GM19238 (cell line): Measurements from ENCODE around the gene MRGPRD.
"Not testable (repeated sequence)": the region's sequence is repeated elsewhere in the genome, so short reads cannot be mapped to it uniquely, and the experiment has no call there.

Source experiments
- DNase-seq: peaks from one replicate; pipeline ENCODE4 v3.0.0; 2011; ENCODE audit warnings: low spot score; ENCODE audit not compliant: insufficient read length

Gene MRGPRD

DNA sequence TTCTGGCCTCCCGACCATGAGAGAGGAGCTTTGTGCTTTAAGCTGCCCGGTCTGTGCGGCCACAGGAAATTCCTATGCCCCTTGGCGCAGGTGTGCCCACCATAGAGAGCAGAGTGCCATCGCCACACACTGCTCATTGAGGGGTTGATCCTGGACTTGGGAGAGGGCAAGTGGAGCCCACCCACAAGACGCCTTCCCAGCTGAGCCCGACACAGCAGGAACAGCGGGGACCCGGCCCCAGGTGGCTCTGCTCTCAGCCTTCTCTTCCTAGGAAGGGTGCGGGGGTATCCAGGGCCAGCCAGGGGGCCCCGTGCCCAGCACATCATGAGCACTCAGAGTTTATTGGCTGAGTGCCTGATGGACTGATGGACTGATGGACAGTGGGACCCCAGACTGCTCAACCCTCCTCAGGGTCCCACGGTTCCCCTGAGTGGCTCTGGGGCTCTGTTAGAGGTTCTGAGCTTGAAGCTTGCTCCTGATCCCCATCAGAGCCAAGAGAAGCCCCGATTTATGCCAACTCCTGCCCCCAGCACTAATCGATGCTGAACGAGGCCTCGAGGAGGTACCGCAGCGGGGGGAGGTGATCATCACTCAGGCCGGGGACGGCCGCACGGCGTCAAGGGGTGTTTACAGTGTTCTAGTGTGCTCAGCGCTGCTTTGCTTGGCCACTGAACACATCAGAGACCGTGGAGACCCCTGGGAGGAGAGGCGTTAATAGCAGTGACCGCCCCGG, 13.5 kb upstream of the MRGPRD start:
- DNase-seq: no peak

DNA sequence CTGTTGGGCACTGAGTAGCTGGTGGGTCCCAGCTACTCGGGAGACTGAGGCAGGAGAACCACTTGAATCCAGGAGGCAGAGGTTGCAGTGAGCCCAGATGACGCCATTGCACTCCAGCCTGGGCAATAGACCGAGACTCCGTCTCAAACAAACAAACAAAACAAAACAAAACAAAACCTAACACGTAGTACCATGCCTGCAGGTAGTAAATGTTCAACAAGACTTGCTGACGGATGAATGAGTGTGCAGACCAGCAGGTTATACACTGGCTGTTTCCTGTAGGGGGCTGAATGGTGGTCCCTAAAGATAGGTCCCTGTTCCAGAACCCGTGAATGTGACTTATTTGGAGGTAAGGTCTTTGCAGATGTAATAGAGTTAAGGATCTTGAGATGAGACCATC, 12.8 kb upstream of the MRGPRD start:
- no peak for DNase-seq

DNA sequence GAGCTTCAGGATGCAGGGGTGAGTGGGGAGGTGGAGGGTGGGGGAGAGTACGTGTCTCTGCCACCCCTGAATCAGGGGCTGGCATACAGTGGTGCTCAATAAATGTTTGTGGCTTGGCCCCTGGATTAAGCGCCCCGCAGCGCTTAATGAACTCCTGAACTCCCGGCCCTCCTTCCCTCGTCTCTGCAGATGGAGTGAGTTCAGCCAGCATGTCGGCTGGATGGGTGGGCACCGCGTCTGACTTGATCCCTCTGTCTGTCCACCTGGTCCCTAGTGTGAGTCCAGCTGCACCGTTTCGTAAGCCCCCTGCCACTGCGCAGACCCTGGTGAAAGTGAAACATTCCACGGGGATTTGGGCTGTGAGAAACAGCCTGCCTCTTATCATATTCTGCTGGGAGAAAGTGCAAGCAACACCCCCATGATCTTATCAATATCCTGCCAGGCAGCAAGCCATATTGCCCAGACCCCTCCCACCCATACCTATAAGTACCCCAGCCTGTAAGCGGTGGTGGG, 12.0 kb upstream of the MRGPRD start:
- DNase-seq: no peak

DNA sequence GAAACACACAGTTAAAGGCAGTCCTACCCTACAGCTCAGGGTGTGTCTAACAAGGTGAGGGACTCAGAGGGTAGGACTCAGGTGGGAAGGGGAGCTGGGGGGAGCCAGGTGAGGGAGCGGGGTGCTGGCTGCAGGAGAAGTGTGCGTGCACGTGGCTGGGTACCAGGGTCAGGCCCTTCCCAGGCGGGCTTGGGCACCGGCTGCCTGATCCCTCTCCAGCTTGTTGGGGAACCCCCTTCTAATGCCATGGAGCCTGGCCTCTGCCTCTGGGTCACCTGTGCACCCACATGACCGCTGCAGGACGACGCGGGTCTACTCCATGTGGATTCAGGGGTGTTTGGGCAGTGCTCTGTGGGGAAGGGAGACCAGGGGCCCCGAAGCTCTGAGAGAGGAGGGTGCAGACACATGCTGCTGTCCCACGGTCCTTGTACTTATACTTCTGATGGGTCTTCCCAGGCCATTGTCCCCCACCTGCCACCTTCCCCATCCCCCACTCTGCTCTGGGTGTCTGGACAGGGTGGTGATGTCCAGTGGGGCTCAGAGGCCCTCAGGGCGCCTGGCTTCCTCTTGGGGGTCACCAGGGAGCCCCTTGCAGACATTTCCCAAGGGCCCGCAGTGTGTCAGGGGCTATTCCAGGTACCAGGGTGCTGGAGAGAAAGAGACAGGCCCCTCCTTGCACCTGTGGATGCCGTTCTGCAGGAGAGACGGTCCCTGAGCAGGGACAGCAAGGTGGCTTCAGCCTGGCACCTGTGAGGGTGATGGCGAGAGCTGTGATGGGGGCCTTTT, 10.4 kb upstream of the MRGPRD start:
- DNase-seq: no peak

DNA sequence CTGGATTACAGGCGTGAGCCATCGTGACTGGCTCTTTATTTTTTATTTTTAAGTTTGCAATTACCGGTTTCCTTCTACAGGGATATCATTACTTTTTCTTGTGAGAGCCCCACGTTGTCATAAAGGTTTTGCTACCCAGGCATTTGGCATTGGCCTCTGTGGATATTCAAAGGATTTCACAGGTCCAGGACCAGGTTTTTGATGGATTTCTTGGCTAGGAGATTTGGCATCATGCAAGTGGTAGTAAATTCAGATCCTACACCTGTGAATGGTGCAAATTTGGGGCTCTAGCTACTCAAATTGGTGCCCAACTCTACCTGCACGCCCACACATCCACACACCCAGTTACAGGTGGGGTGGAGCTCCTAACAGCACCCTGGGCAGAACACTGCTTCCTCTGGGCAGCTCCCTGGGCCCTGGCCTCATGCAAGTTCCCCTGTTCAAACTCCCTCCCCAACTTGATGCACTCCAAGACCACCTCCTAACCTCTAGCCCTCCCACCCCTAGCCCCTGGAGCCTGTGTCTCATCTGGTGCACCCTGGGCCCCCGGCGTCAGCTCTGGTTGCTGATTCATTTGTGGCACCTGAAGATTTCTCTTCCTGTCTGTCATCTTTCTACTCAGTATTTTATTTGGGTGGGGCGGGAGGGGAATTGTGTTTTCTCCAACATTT, 9.3 kb upstream of the MRGPRD start:
- DNase-seq: no peak

DNA sequence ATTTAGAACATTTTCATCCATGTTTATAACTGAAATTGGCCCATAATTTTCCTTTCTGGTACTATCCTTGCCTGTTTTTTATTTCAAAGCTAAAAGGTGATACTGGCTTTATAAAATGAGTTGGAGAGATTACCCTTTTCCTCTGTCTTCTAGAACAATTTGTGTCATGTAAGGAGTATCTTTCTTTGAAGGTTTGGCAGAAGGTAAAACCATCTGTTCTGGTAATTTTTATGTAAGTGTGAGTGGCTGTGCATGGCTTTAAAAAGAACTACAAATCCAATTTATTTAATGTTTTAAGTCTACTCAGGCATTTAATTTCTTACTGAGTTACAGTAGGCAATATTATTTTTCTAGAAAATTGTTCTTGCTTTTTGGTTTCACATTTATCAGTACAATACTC, 7.7 kb upstream of the MRGPRD start:
- DNase-seq: no peak

DNA sequence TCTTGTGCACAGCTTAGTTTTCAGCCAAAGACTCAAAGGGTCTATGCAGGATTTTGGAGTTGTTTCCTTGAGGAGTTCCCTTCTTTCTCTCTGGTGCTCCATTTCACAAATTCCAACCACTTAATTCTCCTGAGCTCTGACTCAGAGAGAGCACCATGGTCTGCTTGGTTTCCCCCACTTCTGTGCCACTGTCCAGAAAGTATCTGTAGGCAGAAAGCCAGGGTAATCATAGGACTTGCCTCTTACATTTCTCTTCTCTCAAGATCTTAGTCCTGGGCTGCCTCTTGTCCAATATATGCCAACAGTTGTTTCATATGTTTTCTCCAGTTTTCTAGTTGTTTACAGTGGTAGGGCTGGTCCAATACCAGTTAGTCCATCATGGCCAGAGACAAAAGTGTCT, 6.4 kb upstream of the MRGPRD start:
- no peak for DNase-seq

DNA sequence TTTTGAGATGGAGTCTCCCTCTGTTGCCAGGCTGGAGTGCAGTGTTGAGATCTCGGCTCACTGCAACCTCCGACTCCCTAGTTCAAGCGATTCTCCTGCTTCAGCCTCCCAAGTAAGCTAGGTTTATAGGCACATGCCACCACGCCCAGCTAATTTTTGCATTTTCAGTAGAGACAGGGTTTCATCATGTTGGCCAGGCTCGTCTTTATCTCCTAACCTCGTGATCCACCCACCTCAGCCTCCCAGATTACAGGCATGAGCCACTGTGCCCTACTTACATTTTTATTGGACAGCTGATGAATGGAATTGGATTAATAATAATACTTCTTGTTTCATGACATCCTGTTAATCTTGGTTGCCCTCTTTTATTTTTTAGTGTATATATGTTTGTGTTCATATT, 3.0 kb upstream of the MRGPRD start:
- DNase-seq: no peak

DNA sequence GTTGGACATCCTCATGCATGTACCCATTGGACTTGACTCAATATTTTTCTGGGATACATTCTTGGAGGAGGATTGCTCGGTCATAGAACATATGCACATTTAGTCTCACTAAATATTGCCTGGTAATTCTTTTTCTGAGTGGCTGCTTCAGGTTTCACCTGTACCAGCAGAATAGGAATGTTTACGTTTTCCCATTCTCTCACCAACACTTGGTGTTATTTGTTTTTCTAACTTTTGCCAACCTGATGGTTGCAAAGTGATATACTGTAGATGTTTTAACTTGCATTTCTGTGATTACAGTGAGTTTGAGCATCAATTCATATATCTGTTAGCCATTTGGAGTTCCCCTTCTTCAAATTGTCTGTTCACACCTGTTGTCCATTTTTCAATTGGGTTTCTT, 1.3 kb upstream of the MRGPRD start:
- no peak for DNase-seq

DNA sequence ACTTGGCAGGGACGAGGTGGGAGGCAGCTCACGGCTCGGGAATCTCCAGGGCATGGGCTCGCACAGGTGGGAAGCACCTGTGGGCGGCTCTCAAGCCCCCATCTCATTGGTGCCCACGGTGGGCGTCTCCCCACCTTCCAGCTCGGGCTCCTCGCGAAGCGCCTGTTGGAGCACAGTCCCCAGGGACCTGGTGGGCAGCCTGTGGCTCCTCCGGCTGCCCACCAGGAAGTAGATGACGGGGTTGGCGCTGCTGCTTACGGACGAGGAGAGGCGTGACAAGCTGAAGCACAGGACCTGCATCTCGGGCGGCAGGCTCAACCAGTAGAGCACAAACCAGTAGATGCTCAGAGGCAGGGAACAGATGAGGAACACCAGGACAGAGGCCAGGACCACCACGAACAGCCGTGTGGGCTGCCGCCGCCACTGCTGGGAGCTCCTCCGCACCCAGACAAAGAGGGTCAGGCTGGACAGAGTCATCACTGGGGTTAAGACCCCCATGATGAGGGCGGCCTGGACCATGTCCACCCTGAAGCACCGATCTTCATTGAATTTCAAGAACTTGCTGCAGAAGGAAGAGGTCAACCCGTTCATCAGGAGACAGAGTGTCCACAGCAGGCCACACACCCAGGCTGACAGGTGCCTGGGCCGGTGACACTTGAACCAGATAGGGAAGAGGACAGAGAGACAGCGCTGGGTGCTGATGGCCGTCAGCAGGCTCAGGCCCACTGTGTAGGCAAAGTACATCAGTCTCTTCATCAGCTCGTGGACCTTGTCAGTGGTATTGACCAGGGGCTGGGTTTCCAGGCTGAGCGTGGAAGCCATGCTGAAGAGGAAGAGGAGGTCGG, 633 bp downstream of the MRGPRD start:
- no peak for DNase-seq

DNA sequence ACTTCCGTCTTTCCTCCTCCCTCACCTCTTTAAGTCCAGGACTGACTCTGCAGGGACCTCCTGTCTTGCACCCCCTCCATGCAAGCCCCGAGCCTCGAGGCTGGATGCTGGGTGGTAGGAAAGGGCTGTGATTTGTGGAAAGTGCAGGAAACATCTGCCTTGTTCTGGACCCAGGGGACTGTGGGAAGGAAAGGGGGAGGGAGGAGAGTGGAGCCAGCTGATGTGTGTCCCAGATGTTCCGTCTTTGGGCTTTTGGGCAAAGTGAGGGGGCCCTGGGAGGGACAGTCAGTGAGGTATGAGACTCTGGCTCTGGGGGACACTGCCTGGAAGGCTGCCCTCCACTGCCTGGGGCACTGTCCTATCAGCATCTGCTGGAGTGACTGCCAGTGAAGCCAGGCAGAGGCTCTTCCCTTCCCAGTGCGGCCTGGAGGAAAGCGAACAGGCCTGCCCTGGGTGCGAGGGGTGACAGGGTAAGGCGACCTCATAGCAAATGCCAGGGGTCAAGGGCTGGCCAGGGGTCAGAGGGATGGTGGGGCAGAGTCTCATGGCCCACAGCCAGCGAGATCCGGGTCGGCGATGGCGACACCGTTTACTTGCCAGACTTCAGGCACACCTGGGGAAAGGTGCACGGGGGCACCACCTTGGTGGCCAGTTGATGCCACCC, 1.7 kb downstream of the MRGPRD start:
- no peak for DNase-seq

DNA sequence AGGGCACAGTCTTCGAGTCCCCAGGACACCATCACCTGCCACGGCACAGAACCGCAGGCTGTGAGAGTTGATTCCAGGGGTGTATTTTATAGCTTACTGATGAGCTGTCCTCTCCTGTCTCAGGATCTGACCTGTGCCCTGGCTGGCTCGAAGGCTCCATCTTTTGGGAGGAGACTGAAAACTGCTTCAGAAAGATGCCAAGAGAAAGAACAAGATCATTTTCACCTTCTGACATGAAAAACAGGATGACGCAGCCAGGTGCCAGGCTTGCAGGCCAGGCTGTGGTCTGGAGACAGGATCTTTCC, 2.2 kb downstream of the MRGPRD start:
- DNase-seq: no peak

DNA sequence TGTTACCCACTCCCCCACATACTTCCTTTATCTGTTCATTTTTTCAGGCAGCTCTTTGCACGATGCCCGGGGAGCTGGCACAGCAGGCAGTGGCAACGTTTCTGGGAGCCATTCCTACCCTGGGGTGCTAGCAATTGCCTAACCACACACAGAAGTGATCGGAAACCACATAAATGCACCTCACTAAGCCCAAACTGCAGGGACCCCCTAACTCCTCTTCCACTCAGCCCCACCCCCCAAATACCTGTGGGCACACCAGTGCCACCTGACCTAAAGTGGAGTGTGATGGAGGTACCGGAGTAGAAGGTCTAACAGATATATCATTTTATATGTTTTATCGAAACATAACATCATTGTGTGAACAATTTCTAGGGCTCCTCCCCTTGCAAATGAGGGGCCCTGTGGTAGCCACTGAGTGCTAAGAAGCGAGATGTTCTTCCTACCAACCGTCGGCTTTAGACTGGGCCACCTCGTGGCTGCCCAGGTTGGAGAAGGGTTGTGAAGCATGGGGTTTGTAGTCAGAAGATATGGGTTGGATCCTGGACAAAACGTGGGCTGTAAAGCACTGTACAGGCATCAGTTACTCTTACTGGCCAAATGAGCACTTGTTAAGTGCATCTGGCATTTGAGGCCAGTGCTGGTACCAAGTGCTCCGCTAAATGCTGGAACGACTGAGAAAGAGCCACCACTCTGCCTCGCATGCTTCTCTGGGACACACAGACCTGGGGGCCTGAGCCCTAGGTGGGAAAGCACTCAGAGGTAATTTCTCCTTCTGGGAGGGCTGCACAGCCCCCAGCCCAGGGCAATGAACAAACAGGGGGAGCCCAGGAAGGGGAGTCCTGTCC, 2.8 kb downstream of the MRGPRD start:
- DNase-seq: no peak

DNA sequence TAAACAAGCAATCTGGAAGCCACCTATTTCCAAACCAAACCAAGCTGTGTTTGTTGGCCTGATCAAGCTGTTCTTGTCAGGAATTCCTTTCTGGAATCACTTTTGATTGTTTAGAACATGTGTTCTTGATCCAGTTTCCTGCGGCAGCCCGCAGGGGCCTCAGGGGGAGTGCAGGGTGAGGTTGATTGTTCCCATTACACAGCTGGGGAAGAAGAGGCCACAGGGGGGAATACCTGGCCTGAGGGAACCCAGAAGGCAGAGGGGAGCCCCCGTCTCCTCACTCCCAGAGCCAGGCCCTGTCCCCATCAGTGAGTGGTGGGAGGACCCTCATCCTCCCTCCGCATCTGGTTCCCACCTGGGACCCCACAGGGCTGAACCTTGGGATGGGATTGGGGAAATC, 4.2 kb downstream of the MRGPRD start:
- DNase-seq: no peak

DNA sequence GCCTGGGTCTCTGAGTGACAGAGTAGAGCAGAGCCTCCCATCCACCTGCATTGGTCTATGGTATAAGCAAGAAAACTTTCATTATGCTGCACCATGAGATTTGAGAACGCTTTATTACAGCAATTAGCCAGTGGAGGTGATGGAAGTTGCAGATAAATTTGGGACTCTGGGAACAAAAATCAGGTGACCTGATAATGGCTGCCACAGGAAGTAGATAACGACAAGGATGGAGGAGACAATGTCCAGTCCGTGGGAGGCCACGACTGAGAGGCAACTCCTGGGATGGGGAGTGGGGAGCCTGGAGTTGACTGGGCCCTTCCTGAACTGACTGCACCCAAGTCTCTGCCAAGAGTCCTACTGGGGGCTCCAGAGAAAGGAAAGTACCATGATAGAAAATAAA, 4.7 kb downstream of the MRGPRD start:
- no peak for DNase-seq

DNA sequence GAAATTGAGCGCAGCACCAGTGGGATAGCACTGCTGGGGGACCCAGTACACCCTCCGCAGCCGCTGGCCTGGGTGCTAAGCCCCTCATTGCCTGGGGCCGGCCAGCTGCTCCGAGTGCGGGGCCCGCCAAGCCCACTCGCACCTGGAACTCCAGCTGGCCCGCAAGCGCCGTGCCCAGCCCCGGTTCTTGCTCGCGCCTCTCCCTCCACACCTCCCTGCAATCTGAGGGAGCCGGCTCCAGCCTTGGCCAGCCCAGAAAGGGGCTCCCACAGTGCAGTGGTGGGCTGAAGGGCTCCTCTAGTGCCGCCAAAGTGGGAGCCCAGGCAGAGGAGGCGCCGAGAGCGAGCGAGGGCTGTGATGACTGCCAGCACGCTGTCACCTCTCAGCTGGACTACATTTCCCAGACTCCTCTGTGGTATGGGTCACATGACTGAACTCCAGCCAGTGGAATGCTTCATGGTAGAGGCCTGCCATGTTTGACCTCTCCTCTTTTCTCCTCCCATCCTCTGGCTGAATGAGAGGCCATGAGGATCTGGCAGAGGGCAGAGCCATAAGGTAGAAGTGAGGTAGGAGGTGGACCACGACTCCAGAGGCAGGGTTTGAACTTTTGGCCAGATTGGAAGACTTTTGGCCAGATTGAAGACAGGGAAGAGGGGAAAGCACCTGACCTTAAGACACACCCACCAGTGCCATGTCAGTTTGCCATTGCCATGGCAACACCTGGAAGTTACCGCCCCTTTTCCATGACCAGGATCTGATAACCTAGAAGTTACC, 6.2 kb downstream of the MRGPRD start:
- no peak for DNase-seq

DNA sequence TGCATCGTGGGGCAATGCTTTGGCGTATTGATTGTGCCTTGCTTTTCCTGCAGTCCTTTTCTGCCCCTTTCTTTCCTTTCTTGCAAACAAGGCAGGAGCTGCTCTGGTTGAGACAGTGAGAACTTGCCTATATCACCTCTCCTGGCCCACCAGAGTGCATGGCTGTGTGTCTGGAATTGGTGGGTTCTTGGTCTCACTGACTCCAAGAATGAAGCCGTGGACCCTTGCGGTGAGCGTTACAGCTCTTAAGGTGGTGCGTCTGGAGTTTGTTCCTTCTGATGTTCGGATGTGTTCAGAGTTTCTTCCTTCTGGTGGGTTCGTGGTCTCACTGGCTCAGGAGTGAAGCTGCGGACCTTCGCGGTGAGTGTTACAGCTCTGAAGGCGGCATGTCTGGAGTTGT, 7.1 kb downstream of the MRGPRD start:
- DNase-seq: not testable (repeated sequence)

DNA sequence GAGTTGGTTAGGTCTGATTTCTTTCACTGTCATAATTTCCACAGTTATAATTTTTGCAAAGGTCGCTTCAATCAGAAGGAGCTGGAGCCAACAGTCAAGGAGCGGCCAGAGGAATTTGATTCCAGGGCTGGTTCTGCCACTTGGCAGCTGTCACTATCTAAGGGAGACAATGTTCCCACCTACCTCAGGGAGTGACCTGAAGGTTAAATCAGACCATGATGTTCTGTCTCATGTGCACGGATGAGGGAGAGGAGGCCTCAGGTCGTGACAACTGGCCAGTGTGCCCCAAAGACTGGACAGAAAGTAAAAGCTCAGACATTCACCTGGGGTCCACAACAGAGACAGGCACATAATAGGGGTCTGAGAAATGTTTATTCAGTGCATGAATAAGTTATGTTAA, 7.6 kb downstream of the MRGPRD start:
- no peak for DNase-seq

DNA sequence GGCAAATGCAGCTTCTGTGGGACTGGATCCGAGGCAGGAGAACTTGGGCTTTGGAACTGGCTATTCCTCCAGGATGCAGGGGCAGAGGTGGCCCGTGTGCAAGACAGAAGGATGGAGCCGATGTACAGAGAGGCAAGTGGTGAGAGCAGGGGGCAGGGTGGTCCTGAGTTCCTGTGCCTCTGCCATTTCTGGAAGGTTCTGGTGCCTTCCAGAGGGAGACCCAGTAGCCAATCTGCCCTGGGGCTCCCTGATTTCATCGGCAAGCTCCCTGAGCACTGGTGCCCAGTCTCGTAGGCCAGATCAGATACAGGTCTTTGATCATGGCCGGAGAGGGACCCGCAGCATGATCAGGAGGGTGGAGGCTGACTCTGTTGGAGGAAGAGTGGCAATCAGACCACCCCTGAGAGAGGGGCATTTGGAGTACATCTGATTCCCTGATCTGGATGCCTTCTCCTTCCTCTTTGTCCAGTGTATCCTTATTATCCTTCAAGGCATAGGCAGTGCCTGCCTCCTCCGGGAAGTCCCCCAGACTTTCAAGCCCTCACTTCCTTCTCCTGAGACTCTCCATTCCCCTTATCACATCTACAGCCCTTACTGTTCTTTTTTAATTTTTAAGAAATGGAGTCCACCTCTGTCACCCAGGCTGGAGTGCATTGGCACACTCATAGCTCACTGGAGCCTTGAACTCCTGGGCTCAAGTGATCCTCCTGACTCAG, 9.7 kb downstream of the MRGPRD start:
- DNase-seq: no peak
